NOMO-1 (cell line): ENCODE data around the gene CHN2.

Experiments
- DNase-seq, 2 experiments: peaks; one replicate each; lab custom pipeline; 2025; ENCODE audit not compliant: unreplicated experiment in 2 of 2; lab: John Stamatoyannopoulos, UW

Gene CHN2

GRCh38 chr7:29381206-29382094 is 186.9 kb downstream of the CHN2 start:
- peak in 1 of 2 experiments; percentile 0 for DNase-seq

GRCh38 chr7:29384277-29384676 is 189.7 kb downstream of the CHN2 start:
- DNase-seq: no peak

- no peak for DNase-seq
These were observed 190.7 kb downstream of the CHN2 start for GRCh38 chr7:29385214-29385814.

GRCh38 chr7:29386196-29386765 is 191.7 kb downstream of the CHN2 start:
- DNase-seq: no peak

- DNase-seq: no peak
These were observed 196.7 kb downstream of the CHN2 start for GRCh38 chr7:29391262-29391661.

GRCh38 chr7:29394321-29394720 is 199.7 kb downstream of the CHN2 start:
- DNase-seq: no peak

GRCh38 chr7:29396563-29396962 is 202.0 kb downstream of the CHN2 start:
- no peak for DNase-seq

- DNase-seq: no peak
These were observed 202.8 kb downstream of the CHN2 start for GRCh38 chr7:29397398-29397797.

- no peak for DNase-seq
These were observed 203.4 kb downstream of the CHN2 start for GRCh38 chr7:29398011-29398410.

GRCh38 chr7:29400437-29400836 is 205.9 kb downstream of the CHN2 start:
- DNase-seq: no peak

GRCh38 chr7:29401769-29402168 is 207.2 kb downstream of the CHN2 start:
- no peak for DNase-seq

- no peak for DNase-seq
These were observed 211.3 kb downstream of the CHN2 start for GRCh38 chr7:29405891-29406290.

- no peak for DNase-seq
These were observed 211.8 kb downstream of the CHN2 start for GRCh38 chr7:29406366-29406765.

- DNase-seq: peak; percentile 45 to 49
These were observed 214.3 kb downstream of the CHN2 start for GRCh38 chr7:29408841-29409243.

GRCh38 chr7:29410996-29411395 is 216.4 kb downstream of the CHN2 start:
- no peak for DNase-seq

GRCh38 chr7:29412912-29413311 is 218.3 kb downstream of the CHN2 start:
- DNase-seq: no peak

- no peak for DNase-seq
These were observed 219.1 kb downstream of the CHN2 start for GRCh38 chr7:29413626-29414136.

GRCh38 chr7:29414216-29414615 is 219.6 kb downstream of the CHN2 start:
- DNase-seq: no peak

- DNase-seq: no peak
These were observed 220.6 kb downstream of the CHN2 start for GRCh38 chr7:29415215-29415614.

GRCh38 chr7:29416276-29416937 is 221.8 kb downstream of the CHN2 start:
- DNase-seq: no peak

GRCh38 chr7:29416938-29417305 is 222.3 kb downstream of the CHN2 start:
- DNase-seq: no peak
